Tibial artery (tissue), 4 donors: ENCODE results near the gene KRT78.
"Not testable (repeated sequence)": the region's sequence is repeated elsewhere in the genome, so short reads cannot be mapped to it uniquely, and the experiment has no call there.

ENCODE experiments used
- DNase-seq, 2 donors: peaks; one replicate each; pipeline ENCODE4 v3.0.0-alpha.2; 2019
- H3K27ac ChIP-seq, 2 donors: fragments of 200-600 bp; sonication (generic) in 1 of 2; 1 replicate in 1 of 2; 2 replicates in 1 of 2; pipeline ENCODE4 v1.5.1; 2018 to 2019; ENCODE audit warnings: mild to moderate bottlenecking in 1 of 2
- H3K27me3 ChIP-seq, 2 donors: fragments of 200-600 bp; sonication (generic) in 1 of 2; one replicate each; pipeline versions ENCODE4 v1.5.1 to v1.6.0; 2016 to 2019
- H3K36me3 ChIP-seq, 3 donors: fragments of 200-600 bp; sonication (generic) in 2 of 3; one replicate each; pipeline ENCODE4 v1.5.1; 2016 to 2019; ENCODE audit warnings: mild to moderate bottlenecking in 2 of 3
- H3K4me1 ChIP-seq, 4 donors: fragments of 200-600 bp; sonication (generic) in 2 of 4; 1 replicate in 3 of 4; 2 replicates in 1 of 4; pipeline ENCODE4 v1.5.1; 2016 to 2019
- H3K4me3 ChIP-seq, 2 donors: fragments of 200-600 bp; sonication (generic) in 1 of 2; 1 replicate in 1 of 2; 2 replicates in 1 of 2; pipeline ENCODE4 v1.5.1; 2018 to 2019; ENCODE audit warnings: mild to moderate bottlenecking in 2 of 2
- H3K9me3 ChIP-seq, 3 donors: fragments of 200-600 bp; sonication (generic) in 1 of 3; one replicate each; pipeline ENCODE4 v1.5.1; 2016 to 2019
- intact Hi-C: fragments of 100-400 bp; cut with DNase I; formaldehyde crosslinking; loops from one replicate; pipeline ENCODE4 v1.15.0; 2023; ENCODE audit warnings: low total_unique reads
- TF ChIP-seq, protein P1 (sequence below), 2 experiments: fragments of 200-600 bp in 1 of 2; fragments of 450-650 bp in 1 of 2; IDR thresholded peaks; one replicate each; pipeline ENCODE4 v1.5.1; 2017 to 2019; ENCODE audit warnings: antibody characterized with exemption in 2 of 2, mild to moderate bottlenecking in 1 of 2, moderate library complexity in 1 of 2

The KRT78 gene

GRCh38 chr12:52892207-52892852 is 43.5 kb upstream of the KRT78 start:
- peaks cover 0 to 4% (median 0%) of the 10 kb centered on the region in 3 donors for H3K36me3 ChIP-seq
- no peak overlapping the region for H3K4me3 ChIP-seq
- no peak overlapping the region for H3K27ac ChIP-seq
- peaks cover 0 to 3% (median 0%) of the 10 kb centered on the region in 3 donors for H3K9me3 ChIP-seq
- no peak for DNase-seq
- H3K4me1 ChIP-seq: peaks cover 0 to 17% (median 5%) of the 10 kb centered on the region in 4 donors
- no peaks in the 10 kb centered on the region for H3K27me3 ChIP-seq
- TF ChIP-seq, protein P1, sequence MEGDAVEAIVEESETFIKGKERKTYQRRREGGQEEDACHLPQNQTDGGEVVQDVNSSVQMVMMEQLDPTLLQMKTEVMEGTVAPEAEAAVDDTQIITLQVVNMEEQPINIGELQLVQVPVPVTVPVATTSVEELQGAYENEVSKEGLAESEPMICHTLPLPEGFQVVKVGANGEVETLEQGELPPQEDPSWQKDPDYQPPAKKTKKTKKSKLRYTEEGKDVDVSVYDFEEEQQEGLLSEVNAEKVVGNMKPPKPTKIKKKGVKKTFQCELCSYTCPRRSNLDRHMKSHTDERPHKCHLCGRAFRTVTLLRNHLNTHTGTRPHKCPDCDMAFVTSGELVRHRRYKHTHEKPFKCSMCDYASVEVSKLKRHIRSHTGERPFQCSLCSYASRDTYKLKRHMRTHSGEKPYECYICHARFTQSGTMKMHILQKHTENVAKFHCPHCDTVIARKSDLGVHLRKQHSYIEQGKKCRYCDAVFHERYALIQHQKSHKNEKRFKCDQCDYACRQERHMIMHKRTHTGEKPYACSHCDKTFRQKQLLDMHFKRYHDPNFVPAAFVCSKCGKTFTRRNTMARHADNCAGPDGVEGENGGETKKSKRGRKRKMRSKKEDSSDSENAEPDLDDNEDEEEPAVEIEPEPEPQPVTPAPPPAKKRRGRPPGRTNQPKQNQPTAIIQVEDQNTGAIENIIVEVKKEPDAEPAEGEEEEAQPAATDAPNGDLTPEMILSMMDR (IDR thresholded peaks at IDR 0.05): no peak
- intact Hi-C loops: no loop called here

DNA sequence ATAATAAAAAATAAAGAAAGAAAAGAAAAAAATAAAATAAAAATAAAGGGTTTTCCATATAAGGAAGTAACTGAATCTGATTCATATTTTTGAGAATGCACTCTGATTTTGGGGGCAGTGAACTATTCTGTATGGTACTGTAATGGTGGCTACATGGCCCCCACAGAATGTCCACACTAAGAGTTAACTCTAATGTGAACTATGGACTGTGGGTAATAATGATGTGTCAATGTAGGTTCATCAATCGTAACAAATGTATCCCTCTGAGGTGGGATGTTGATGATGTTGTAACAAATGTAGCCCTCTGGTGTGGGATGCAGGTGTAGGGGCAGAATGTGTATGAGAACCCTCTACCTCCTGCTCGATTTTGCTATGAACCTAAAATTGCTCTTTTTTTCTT is 42.2 kb upstream of the KRT78 start:
- TF ChIP-seq, protein P1 (IDR thresholded peaks at IDR 0.05): no peak
- Histone ChIP-seq H3K36me3 (no peaks in the 10 kb centered on the region), H3K27ac (no peak overlapping the region), H3K9me3 (peaks cover 0 to 3% (median 0%) of the 10 kb centered on the region in 3 donors), H3K4me1 (peaks cover 0 to 8% (median 0%) of the 10 kb centered on the region in 4 donors), H3K4me3 (no peak overlapping the region), H3K27me3 (no peaks in the 10 kb centered on the region)
- DNase-seq: no peak
- intact Hi-C loops: no loop called here

DNA sequence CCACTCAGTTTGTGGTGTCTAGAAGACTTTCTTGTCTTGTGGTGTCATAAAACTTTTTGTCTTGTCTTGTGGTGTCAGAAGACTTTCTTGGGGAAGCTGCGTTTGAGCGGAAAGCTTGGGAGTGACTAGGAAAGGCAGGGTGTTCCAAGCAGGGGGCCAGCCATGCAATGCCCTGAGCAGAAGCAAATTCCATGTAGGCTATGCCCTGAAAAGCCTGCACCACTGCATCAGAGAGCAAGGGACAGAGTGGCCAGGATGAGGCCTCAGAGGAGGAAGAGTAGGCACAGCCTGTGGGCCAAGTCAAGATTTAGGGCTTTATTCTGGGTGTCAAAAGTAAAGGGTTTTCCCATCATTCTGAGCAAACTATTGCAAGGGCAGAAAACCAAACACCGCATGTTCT is 41.6 kb upstream of the KRT78 start:
- H3K36me3 ChIP-seq: no peaks in the 10 kb centered on the region
- H3K9me3 ChIP-seq: peaks cover 0 to 3% (median 0%) of the 10 kb centered on the region in 3 donors
- no peak for DNase-seq
- no peak overlapping the region for H3K4me3 ChIP-seq
- TF ChIP-seq, protein P1 (IDR thresholded peaks at IDR 0.05): no peak
- intact Hi-C loops: no loop called here
- H3K27ac ChIP-seq: no peak overlapping the region
- no peaks in the 10 kb centered on the region for H3K27me3 ChIP-seq
- H3K4me1 ChIP-seq: peaks cover 0 to 3% (median 0%) of the 10 kb centered on the region in 4 donors

- no peak overlapping the region for H3K4me3 ChIP-seq
- intact Hi-C loops: loop anchor here (2.0 kb wide), 1 partner anchor 96 kb away; no protein-coding TSS in a partner anchor
- peaks cover 0 to 4% (median under 1%) of the 10 kb centered on the region in 4 donors for H3K4me1 ChIP-seq
- TF ChIP-seq, protein P1 (IDR thresholded peaks at IDR 0.05): peak; percentile 91 to 96
- DNase-seq: peak; percentile 69 to 84
- no peak overlapping the region for H3K27ac ChIP-seq
- H3K27me3 ChIP-seq: peaks cover 0 to 3% of the 10 kb centered on the region in 2 donors
- no peaks in the 10 kb centered on the region for H3K9me3 ChIP-seq
- no peaks in the 10 kb centered on the region for H3K36me3 ChIP-seq
These were observed 35.9 kb upstream of the KRT78 start for GRCh38 chr12:52884526-52885293.

DNA sequence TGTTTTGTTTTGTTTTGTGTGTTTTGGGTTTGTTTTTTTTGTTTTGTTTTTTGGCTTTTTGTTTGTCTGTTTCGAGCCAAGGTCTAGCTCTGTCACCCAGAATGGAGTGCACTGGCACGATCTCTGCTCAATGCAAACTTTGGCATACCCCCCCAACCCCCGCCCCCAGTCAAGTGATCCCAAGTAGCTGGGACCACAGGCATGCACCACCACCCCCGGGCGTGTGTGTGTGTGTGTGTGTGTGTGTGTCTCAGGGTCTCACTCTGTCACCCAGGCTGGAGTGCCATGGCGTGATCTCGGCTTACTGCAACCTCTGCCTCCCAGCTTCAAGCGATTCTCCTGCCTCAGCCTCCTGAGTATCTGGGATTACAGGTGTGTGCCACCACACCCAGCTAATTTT is 31.7 kb upstream of the KRT78 start:
- H3K27ac ChIP-seq, H3K36me3 ChIP-seq, DNase-seq, H3K27me3 ChIP-seq, H3K4me3 ChIP-seq, H3K9me3 ChIP-seq: not testable (repeated sequence)
- peaks cover 0 to 18% (median 5%) of the 10 kb centered on the region in 4 donors for H3K4me1 ChIP-seq
- intact Hi-C loops: loop anchor here (1.0 kb wide), 1 partner anchor 297 kb away; no protein-coding TSS in a partner anchor
